SW 1271 (cell line): Measurements from ENCODE around the gene CRBN.

Experiments
- DNase-seq, 2 experiments: peaks; one replicate each; lab custom pipeline; 2025; lab: John Stamatoyannopoulos, UW

CRBN gene

GRCh38 chr3:3179407-3180094, at the start of gene CRBN:
Gene CRBN (minus strand): TSS chr3:3179691. CDS start chr3:3179687, 4 bp downstream.
- DNase-seq, result peak; percentile 52 to 79

- no peak for DNase-seq
These were observed 48.1 kb upstream of the CRBN start for GRCh38 chr3:3227640-3228039.

- no peak for DNase-seq
These were observed 42.0 kb upstream of the CRBN start for GRCh38 chr3:3221528-3221927.

GRCh38 chr3:3216401-3216800, 36.9 kb upstream of the CRBN start:
- no peak for DNase-seq

DNA sequence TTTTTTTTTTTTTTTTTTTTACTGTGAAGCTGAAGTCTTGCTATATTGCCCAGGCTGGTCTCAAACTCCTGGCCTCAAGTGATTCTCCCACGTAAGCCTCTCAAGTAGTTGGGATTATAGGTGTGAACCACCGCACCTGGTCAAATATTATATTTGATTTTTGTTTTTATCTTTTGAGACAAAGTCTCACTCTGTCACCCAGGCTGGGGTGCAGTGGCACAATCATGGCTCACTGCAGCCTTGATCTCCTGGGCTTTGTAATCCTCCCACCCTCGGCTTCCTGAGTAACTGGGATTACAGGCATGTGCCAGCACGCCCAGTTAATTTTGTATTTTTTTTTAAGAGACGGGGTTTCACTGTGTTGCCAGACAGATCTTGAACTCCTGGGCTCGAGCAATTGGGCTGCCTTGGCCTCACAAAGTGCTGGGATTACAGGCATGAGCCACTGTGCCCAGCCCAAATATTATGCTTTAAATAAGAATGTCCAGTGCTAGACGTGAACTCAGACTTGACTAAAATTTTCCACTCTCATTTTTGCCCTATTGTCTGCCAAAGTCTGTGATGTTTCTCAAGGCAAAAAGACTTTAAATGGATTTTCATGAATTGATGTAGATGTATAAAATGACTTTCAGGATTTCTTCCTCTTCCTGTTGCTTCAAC, 33.4 kb upstream of the CRBN start:
- DNase-seq, result no peak

GRCh38 chr3:3209714-3210113, 30.2 kb upstream of the CRBN start:
- no peak for DNase-seq

DNA sequence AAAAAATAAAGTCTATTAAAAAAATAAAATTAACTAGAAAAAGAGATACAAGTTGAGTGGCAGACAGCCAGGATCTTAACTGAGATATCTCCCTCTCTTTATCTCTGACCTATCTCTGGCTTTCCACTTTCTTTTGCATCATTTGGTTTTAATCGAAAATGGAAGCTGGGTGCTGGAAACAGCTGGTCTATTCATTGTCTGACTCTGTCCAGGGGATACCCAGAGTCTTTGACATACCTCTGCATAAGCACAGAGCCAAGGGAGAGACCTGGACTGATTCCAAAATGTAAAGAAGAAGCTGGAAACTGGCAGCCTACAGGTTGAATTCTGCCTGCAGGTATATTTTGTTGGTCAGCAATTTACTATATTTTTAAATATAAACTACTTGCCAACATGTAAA, 29.6 kb upstream of the CRBN start:
- DNase-seq, result no peak

DNA sequence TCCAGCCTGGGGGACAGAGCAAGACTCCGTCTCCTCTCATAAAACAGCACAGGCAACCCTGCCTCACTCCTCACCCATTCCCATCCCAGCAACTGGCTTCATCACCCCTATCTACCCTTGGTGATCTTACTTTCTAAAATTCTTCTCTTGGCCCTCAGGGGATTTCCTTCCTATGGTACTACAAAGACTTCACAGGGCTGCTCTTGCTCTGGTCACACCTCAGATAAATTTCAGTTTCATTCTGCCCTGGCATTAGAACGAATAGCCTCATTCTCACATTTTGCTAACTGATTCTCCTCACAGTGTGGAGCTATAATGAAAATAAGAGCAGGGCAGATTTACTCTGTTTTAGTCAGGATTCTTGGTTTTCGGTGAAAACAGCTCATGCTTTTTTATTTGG, 22.1 kb upstream of the CRBN start:
- no peak for DNase-seq

- peak; percentile 37 to 74 for DNase-seq
These were observed 21.2 kb upstream of the CRBN start for GRCh38 chr3:3200632-3201212.

DNA sequence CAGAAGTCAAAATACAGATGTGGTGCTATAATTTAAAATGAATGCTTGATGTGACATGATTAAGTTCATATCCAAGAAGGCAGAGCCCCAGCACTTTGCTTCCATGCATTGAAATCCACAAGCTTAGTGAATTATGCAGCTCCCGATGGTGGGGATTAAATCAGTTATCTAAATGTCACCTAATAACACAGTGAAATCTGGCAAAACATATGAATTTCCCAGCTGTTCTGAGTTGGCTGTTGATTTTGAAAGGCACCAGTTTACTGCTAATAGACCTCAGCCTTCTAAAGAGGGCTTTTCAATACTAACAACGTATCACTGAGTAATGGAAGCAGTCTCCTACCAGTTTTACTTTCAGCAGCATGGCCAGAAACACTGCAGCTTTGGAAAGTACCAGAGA, 19.8 kb upstream of the CRBN start:
- no peak for DNase-seq

DNA sequence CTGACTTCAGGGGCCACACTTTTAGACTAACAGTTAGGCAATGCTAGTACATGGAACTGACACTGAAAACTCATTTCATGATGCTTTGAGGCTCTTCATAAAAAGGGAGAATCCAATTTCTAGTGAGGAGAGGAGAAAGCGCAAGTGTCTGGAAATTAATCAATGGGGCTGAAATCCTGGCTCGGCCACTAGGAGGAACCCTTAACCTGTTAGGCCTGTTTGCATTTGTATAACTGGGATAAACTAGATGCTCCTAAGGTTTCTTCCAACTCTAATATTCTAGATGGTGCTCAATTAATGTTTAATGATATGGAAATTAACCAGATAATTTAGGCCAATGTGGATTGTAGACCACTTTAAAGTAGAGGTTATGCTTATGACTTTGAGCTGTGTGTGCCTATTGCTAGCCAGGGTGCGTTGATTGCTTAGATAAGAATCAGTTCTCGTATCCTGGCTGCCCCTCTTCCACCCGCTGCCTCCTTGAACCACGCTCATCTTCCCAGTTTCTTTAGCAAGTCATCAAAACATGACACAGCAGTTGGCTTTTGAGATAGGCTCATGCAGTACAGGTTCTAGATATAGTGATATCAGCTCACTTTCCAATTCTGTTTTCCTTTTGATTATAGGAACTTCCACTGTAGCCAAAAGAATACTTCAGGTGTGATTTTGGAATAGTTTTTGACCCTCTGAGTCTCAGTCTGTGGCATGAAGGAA, 16.8 kb upstream of the CRBN start:
- peak in 1 of 2 experiments; percentile 32 for DNase-seq

DNA sequence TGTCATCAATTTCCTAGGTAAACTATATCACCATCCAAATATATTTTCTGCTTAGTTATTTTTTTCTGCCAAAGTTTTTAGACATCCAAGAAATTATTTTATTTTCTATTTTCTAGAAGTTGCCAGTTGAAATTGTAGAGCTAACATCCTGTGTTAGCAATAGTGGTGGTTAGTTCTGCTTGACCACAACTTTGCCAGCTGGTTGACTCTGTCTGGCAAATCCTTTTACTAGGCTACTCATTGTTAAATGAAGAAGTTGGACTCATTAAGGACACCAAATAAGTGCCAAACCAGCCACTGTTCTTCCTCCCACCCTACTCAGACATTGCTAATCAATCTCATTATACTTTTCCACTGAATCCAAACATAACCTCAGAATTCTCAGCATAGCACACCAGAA, 15.4 kb upstream of the CRBN start:
- no peak for DNase-seq

DNA sequence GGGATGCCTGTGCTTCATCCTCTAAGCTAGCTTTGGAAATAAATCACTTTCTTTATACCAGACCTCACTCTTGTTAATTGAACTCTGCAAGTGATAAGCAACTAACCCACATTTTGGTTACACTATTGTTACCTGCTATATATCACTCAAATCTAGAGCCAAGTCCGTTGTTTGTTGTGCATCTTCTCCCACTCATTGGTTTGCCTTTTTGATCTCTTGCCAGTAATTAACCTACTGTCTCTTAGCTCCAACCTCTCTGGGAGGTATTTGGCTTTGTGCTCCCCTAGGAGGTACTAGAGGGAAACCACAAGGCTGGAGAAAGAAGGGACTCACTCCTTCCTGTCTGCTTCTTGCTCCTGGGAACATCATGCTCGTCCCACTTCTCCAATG, 12.8 kb upstream of the CRBN start:
- no peak for DNase-seq

GRCh38 chr3:3191675-3192285, 12.3 kb upstream of the CRBN start:
- DNase-seq, result no peak

DNA sequence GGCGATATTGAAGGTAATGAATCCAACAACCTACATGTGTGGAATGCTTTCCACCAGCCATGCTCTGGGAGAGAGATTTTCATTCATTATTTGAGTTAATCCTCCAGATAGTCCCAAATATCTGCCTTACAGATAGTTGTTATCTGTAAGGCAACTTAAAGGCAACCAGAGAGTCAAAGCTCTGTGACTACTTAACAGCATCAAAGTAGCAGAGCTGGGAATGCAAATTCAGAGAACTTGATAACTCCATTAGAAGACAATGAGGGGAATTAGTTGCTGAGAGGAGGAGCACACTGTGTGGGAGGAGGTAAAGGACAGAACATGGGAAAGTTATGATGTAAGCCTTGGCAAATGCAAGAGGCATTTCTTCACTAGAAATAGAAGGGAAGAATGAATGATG, 10.5 kb upstream of the CRBN start:
- DNase-seq, result no peak

DNA sequence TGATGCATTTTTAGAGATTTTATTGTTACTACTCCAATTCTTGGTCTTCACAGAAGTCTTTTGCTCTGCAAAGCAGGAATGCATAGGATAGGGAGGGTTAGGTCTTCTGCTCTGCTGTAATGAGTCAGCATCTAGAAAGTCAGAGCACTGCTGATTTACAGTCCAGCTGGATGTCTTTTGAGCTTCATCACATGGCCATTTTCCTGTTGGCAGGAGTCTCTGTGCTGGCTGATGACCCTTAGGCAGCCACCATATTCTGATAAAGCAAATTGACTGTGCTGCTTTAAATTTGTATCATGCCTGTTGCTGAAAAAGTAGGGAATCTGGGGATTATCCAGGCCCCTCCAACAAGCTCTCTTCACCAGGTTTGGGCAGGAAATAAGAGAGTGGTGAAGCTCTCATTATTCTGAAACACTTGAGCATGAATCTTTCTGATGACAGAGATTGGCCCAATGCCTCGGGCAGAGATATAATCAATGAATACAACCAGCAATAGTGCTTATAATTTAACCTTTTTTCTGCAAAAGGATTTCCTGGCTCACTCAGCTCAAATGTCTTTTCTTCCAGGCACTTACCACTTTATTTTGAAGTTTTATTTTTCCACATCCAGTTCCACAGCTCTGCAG, 9.7 kb upstream of the CRBN start:
- no peak for DNase-seq

GRCh38 chr3:3184876-3185275, 5.4 kb upstream of the CRBN start:
- no peak for DNase-seq

- no peak for DNase-seq
These were observed 965 bp upstream of the CRBN start for GRCh38 chr3:3180456-3180855.

GRCh38 chr3:3178498-3179328, 778 bp downstream of the CRBN start:
- no peak for DNase-seq

- peak in 1 of 2 experiments; percentile 7 for DNase-seq
These were observed 1.5 kb downstream of the CRBN start for GRCh38 chr3:3177861-3178497.

DNA sequence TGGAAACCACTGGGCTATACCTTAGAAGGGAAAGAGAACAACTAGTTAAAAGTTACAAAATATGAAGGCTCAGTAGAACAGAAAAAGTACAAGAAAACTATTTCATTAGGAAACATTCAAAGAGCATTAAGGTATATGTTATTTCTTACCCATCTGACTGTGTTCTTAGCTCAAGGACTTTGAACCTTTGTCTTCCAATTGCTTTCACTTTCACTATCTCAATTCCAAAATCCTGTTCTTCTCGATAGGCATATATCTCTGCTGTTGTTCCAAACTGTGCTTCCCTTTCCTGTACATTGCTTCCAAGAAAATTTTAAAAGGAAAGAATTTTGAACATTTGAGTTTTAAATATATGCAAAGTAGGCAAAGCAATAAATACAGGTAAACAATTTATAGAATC, 6.9 kb downstream of the CRBN start:
- DNase-seq, result no peak
